ENCODE results near the gene RFC2.
A peak's percentile ranks its signal among the peaks of the same experiment; 100 is the strongest.

RFC2 gene

DNA sequence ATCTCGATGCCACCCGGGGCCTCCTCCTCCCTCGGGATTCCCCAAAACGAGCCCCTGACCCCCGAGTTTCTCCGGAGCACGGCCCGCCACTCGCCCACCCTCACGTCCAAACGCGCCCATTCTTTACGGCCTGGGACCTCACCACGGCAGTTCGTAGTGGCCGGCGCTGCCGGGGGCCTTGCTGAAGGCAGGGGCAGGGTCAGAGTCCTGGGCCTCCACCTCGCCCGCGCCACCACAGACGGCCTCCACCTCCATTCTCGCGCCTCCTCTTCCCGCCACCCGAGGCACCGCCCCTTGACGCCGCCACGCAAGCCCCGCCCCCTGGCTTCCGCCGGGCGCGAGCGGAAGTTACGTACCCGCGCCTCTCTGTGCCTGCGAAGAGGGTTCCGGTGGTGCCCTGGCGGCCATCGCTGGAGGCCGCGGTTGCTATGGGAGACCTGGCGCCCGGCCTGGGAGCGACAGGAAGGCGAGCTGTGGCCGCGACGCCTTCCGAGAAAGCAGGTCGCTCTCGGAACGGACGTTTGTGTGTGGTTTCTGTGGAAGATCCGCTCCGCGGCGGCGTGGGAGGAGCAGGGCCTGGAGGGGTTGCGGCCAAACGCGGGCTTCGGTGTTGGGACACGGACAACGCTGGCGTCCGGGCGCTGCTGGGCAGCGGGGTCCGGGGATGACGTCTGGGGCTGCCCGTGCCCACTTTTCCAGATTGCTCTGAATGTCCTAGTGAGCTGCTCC lies at the start of gene RFC2:
Gene RFC2, minus strand, starts transcription at position 271 of the 729 bp plus-strand sequence. Its CDS starts 16 bp downstream, at position 255.
- CTCF ChIA-PET: interaction anchor here (0.6 to 1.1 kb wide), 4 partner anchors 38 to 246 kb away, joined by 3 to 7 read pairs (median 3); no protein-coding TSS in a partner anchor
- H3K36me3 ChIP-seq (ENCODE audit: control insufficient read depth in 2 of 2, insufficient read depth in 1 of 2, low read length in 2 of 2): peaks cover 30 to 32% of the 10 kb centered on the region in 2 experiments
- H3K9me3 ChIP-seq (ENCODE audit: control insufficient read depth, insufficient read depth, low read depth, low read length): no peaks in the 10 kb centered on the region
- H3K27ac ChIP-seq (ENCODE audit: extremely low read depth, low read depth, low read length): peak within 1 kb of the TSS; percentile 95
- POLR2A ChIA-PET: interaction anchor here (1.0 to 2.0 kb wide), 5 partner anchors 9 to 101 kb away, joined by 3 to 5 read pairs (median 4); no protein-coding TSS in a partner anchor
- H3K4me1 ChIP-seq (ENCODE audit: control insufficient read depth, insufficient read depth, low read length): no peaks in the 10 kb centered on the region
- peak within 1 kb of the TSS; percentile 93 for H3K4me3 ChIP-seq (ENCODE audit: low read depth, low read length)
- no peak for TF ChIP-seq IKZF3 (tag by site-specific recombination; IDR thresholded peaks at IDR 0.05)
- no peak for TF ChIP-seq ZNF555 (tag by site-specific recombination; conservative IDR thresholded peaks at IDR 0.05)
- TF ChIP-seq ZSCAN5A (tag by site-specific recombination; IDR thresholded peaks at IDR 0.05): peak; percentile 17; the same call in 1 of the 2 replicates
- no peak for TF ChIP-seq ZNF791 (tag by site-specific recombination; IDR thresholded peaks at IDR 0.05)
- TF ChIP-seq, protein P1, sequence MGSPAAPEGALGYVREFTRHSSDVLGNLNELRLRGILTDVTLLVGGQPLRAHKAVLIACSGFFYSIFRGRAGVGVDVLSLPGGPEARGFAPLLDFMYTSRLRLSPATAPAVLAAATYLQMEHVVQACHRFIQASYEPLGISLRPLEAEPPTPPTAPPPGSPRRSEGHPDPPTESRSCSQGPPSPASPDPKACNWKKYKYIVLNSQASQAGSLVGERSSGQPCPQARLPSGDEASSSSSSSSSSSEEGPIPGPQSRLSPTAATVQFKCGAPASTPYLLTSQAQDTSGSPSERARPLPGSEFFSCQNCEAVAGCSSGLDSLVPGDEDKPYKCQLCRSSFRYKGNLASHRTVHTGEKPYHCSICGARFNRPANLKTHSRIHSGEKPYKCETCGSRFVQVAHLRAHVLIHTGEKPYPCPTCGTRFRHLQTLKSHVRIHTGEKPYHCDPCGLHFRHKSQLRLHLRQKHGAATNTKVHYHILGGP (tag by site-specific recombination; IDR thresholded peaks at IDR 0.05): no peak
- peak; percentile 76; the same call in 1 of the 2 replicates for TF ChIP-seq ZNF2 (tag by site-specific recombination; IDR thresholded peaks at IDR 0.05)
- TF ChIP-seq, protein P2, sequence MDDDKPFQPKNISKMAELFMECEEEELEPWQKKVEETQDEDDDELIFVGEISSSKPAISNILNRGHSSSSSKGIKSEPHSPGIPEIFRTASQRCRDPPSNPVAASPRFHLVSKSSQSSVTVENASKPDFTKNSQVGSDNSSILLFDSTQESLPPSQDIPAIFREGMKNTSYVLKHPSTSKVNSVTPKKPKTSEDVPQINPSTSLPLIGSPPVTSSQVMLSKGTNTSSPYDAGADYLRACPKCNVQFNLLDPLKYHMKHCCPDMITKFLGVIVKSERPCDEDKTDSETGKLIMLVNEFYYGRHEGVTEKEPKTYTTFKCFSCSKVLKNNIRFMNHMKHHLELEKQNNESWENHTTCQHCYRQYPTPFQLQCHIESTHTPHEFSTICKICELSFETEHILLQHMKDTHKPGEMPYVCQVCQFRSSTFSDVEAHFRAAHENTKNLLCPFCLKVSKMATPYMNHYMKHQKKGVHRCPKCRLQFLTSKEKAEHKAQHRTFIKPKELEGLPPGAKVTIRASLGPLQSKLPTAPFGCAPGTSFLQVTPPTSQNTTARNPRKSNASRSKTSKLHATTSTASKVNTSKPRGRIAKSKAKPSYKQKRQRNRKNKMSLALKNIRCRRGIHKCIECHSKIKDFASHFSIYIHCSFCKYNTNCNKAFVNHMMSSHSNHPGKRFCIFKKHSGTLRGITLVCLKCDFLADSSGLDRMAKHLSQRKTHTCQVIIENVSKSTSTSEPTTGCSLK (tag by site-specific recombination; IDR thresholded peaks at IDR 0.05): no peak
- TF ChIP-seq ZXDB (tag by site-specific recombination; IDR thresholded peaks at IDR 0.05): peak; percentile 81
- no peak for TF ChIP-seq ZNF148 (tag by site-specific recombination; IDR thresholded peaks at IDR 0.05; ENCODE audit: borderline replicate concordance)
- TF ChIP-seq ZSCAN4 (tag by site-specific recombination; IDR thresholded peaks at IDR 0.05): no peak
- TF ChIP-seq PATZ1 (tag by site-specific recombination; IDR thresholded peaks at IDR 0.05): peak; percentile 54
- TF ChIP-seq ZBTB17 (tag by site-specific recombination; IDR thresholded peaks at IDR 0.05): peak; percentile 93
- no peak for TF ChIP-seq ZNF274 (IDR thresholded peaks at IDR 0.05; ENCODE audit: low read length)
- TF ChIP-seq ZNF274 (tag by site-specific recombination; IDR thresholded peaks at IDR 0.05; ENCODE audit: borderline replicate concordance): no peak
- TF ChIP-seq ZNF23 (tag by site-specific recombination; IDR thresholded peaks at IDR 0.05; ENCODE audit: borderline replicate concordance): no peak
- peak; percentile 97 for TF ChIP-seq ZBTB11 (tag by site-specific recombination; conservative IDR thresholded peaks at IDR 0.05; ENCODE audit: low read depth)
- 0 out of 2 replicates have a peak, but pooled peaks have one; percentile 88 for TF ChIP-seq HOXC10 (CRISPR knock-in tag; IDR thresholded peaks at IDR 0.05)
- TF ChIP-seq YY1 (tag by site-specific recombination; IDR thresholded peaks at IDR 0.05): peak; percentile 83
